ENCODE measurements around the gene SMNDC1.

The SMNDC1 gene

GRCh38 chr10:110326351-110327032, 21.8 kb upstream of the SMNDC1 start:
- Histone ChIP-seq H2BK120ac (ENCODE audit: low read depth, low read length) (no peak overlapping the region), H3K18ac (ENCODE audit: low read length) (no peak overlapping the region), H3K27ac (ENCODE audit: low read depth, low read length) (no peak overlapping the region), H4K5ac (ENCODE audit: low read length) (no peak overlapping the region), H3K4ac (ENCODE audit: low read depth, low read length) (no peak overlapping the region), H3K79me2 (ENCODE audit: control insufficient read depth, insufficient read depth, low read length) (no peaks in the 10 kb centered on the region), H4K8ac (ENCODE audit: low read depth, low read length) (no peak overlapping the region), H3K27me3 (ENCODE audit: insufficient read depth, low read length, poor library complexity) (no peaks in the 10 kb centered on the region), H3K4me2 (ENCODE audit: low read length) (no peak overlapping the region), H3K56ac (ENCODE audit: low read length) (no peak overlapping the region), H3K36me3 (ENCODE audit: control insufficient read depth, insufficient read depth, low read length) (no peaks in the 10 kb centered on the region), H3K23ac (ENCODE audit: low read length) (no peak overlapping the region), H3K4me3 (ENCODE audit: low read length) (no peak overlapping the region), H2BK5ac (ENCODE audit: low read length) (no peak overlapping the region), H3K4me1 (ENCODE audit: control insufficient read depth, low read depth, low read length) (peaks cover 5% of the 10 kb centered on the region), H3K79me1 (ENCODE audit: low read length) (no peaks in the 10 kb centered on the region), H3K9ac (ENCODE audit: low read length) (no peak overlapping the region), H2AK5ac (ENCODE audit: low read length) (no peak overlapping the region), H2BK15ac (replicated peaks; ENCODE audit: low read depth) (no peak overlapping the region)
- DNase-seq, result no peak
- WGBS (ENCODE audit: extremely low coverage, insufficient coverage, low lambda C conversion rate), result no CpG with 5 or more reads among the region's 4 CpGs

DNA sequence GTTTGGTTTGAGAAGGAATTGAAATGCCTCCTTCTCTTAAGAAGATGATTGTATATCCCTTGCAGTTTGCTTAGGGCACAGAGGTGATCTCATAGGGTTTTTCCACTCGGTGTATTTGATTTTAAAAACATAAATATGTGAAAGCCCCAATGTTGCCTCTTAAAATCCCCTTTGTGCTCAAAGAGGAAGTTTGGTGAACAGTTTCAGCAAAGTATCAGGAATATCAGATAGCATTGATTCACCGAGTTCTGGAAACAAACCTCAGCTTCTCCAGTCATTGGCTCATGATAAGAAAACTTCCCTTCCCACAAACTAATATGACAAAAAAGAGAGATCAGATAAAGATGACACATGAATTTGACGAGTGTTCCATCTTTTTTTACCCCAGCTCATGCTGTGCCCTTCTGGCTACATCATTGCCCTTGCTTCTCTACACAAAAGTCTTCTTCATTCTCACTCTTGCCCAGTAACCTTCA, 20.1 kb upstream of the SMNDC1 start:
- WGBS (ENCODE audit: extremely low coverage, insufficient coverage, low lambda C conversion rate), result no CpG with 5 or more reads among the region's 3 CpGs
- H3K4ac ChIP-seq (ENCODE audit: low read depth, low read length), result no peak overlapping the region
- peak overlapping the region; percentile 1 for H2BK5ac ChIP-seq (ENCODE audit: low read length)

GRCh38 chr10:110324201-110324804, 19.6 kb upstream of the SMNDC1 start:
- Histone ChIP-seq H3K4ac (ENCODE audit: low read depth, low read length) (no peak overlapping the region), H3K79me2 (ENCODE audit: control insufficient read depth, insufficient read depth, low read length) (no peaks in the 10 kb centered on the region), H2BK15ac (replicated peaks; ENCODE audit: low read depth) (no peak overlapping the region), H3K9ac (ENCODE audit: low read length) (no peak overlapping the region), H3K23ac (ENCODE audit: low read length) (no peak overlapping the region), H4K8ac (ENCODE audit: low read depth, low read length) (no peak overlapping the region), H3K56ac (ENCODE audit: low read length) (peak overlapping the region; percentile 22), H3K18ac (ENCODE audit: low read length) (no peak overlapping the region), H3K4me3 (ENCODE audit: low read length) (no peak overlapping the region), H3K27me3 (ENCODE audit: insufficient read depth, low read length, poor library complexity) (no peaks in the 10 kb centered on the region), H3K27ac (ENCODE audit: low read depth, low read length) (no peak overlapping the region), H3K36me3 (ENCODE audit: control insufficient read depth, insufficient read depth, low read length) (no peaks in the 10 kb centered on the region), H3K4me1 (ENCODE audit: control insufficient read depth, low read depth, low read length) (peaks cover 5% of the 10 kb centered on the region), H4K5ac (ENCODE audit: low read length) (no peak overlapping the region), H3K4me2 (ENCODE audit: low read length) (no peak overlapping the region), H2BK120ac (ENCODE audit: low read depth, low read length) (no peak overlapping the region), H2AK5ac (ENCODE audit: low read length) (no peak overlapping the region), H2BK5ac (ENCODE audit: low read length) (peak overlapping the region; percentile 11), H3K79me1 (ENCODE audit: low read length) (no peaks in the 10 kb centered on the region)
- DNase-seq, result peak; percentile 82
- no CpG with 5 or more reads among the region's 5 CpGs for WGBS (ENCODE audit: extremely low coverage, insufficient coverage, low lambda C conversion rate)

More for the DNA sequence above, 20.1 kb upstream of the SMNDC1 start:
- Histone ChIP-seq H3K9ac (ENCODE audit: low read length) (no peak overlapping the region), H2BK120ac (ENCODE audit: low read depth, low read length) (no peak overlapping the region), H3K23ac (ENCODE audit: low read length) (no peak overlapping the region), H3K4me3 (ENCODE audit: low read length) (no peak overlapping the region), H3K36me3 (ENCODE audit: control insufficient read depth, insufficient read depth, low read length) (no peaks in the 10 kb centered on the region), H4K8ac (ENCODE audit: low read depth, low read length) (no peak overlapping the region), H3K79me1 (ENCODE audit: low read length) (no peaks in the 10 kb centered on the region), H3K27ac (ENCODE audit: low read depth, low read length) (peak overlapping the region; percentile 0), H3K27me3 (ENCODE audit: insufficient read depth, low read length, poor library complexity) (no peaks in the 10 kb centered on the region), H2AK5ac (ENCODE audit: low read length) (no peak overlapping the region), H2BK15ac (replicated peaks; ENCODE audit: low read depth) (no peak overlapping the region), H4K5ac (ENCODE audit: low read length) (no peak overlapping the region), H3K18ac (ENCODE audit: low read length) (peak overlapping the region; percentile 6), H3K56ac (ENCODE audit: low read length) (peak overlapping the region; percentile 19), H3K4me2 (ENCODE audit: low read length) (no peak overlapping the region), H3K79me2 (ENCODE audit: control insufficient read depth, insufficient read depth, low read length) (no peaks in the 10 kb centered on the region), H3K4me1 (ENCODE audit: control insufficient read depth, low read depth, low read length) (peaks cover 5% of the 10 kb centered on the region)
- DNase-seq, result no peak

- Histone ChIP-seq H4K8ac (ENCODE audit: low read depth, low read length) (no peak overlapping the region), H3K4me2 (ENCODE audit: low read length) (no peak overlapping the region), H3K36me3 (ENCODE audit: control insufficient read depth, insufficient read depth, low read length) (no peaks in the 10 kb centered on the region), H3K4me1 (ENCODE audit: control insufficient read depth, low read depth, low read length) (peaks cover 10% of the 10 kb centered on the region), H2BK5ac (ENCODE audit: low read length) (peak overlapping the region; percentile 33), H3K79me1 (ENCODE audit: low read length) (no peaks in the 10 kb centered on the region), H3K4ac (ENCODE audit: low read depth, low read length) (no peak overlapping the region), H3K27ac (ENCODE audit: low read depth, low read length) (no peak overlapping the region), H2BK120ac (ENCODE audit: low read depth, low read length) (no peak overlapping the region), H4K5ac (ENCODE audit: low read length) (no peak overlapping the region), H2AK5ac (ENCODE audit: low read length) (no peak overlapping the region), H3K27me3 (ENCODE audit: insufficient read depth, low read length, poor library complexity) (no peaks in the 10 kb centered on the region), H3K9ac (ENCODE audit: low read length) (no peak overlapping the region), H3K23ac (ENCODE audit: low read length) (no peak overlapping the region), H3K56ac (ENCODE audit: low read length) (no peak overlapping the region), H3K79me2 (ENCODE audit: control insufficient read depth, insufficient read depth, low read length) (no peaks in the 10 kb centered on the region), H3K4me3 (ENCODE audit: low read length) (no peak overlapping the region), H2BK15ac (replicated peaks; ENCODE audit: low read depth) (no peak overlapping the region), H3K18ac (ENCODE audit: low read length) (no peak overlapping the region)
- WGBS (ENCODE audit: extremely low coverage, insufficient coverage, low lambda C conversion rate), result no CpG with 5 or more reads among the region's 2 CpGs
- peak; percentile 51 for DNase-seq
Observed at GRCh38 chr10:110323503-110323902, 18.8 kb upstream of the SMNDC1 start.

- Histone ChIP-seq H4K5ac (ENCODE audit: low read length) (no peak overlapping the region), H2BK5ac (ENCODE audit: low read length) (no peak overlapping the region), H3K79me1 (ENCODE audit: low read length) (no peaks in the 10 kb centered on the region), H3K4me2 (ENCODE audit: low read length) (no peak overlapping the region), H3K56ac (ENCODE audit: low read length) (no peak overlapping the region), H3K79me2 (ENCODE audit: control insufficient read depth, insufficient read depth, low read length) (no peaks in the 10 kb centered on the region), H3K4me3 (ENCODE audit: low read length) (no peak overlapping the region), H3K23ac (ENCODE audit: low read length) (no peak overlapping the region), H2BK120ac (ENCODE audit: low read depth, low read length) (no peak overlapping the region), H2AK5ac (ENCODE audit: low read length) (no peak overlapping the region), H4K8ac (ENCODE audit: low read depth, low read length) (no peak overlapping the region), H3K36me3 (ENCODE audit: control insufficient read depth, insufficient read depth, low read length) (no peaks in the 10 kb centered on the region), H3K18ac (ENCODE audit: low read length) (no peak overlapping the region), H3K4ac (ENCODE audit: low read depth, low read length) (no peak overlapping the region), H2BK15ac (replicated peaks; ENCODE audit: low read depth) (no peak overlapping the region), H3K4me1 (ENCODE audit: control insufficient read depth, low read depth, low read length) (peaks cover 11% of the 10 kb centered on the region), H3K27ac (ENCODE audit: low read depth, low read length) (no peak overlapping the region), H3K27me3 (ENCODE audit: insufficient read depth, low read length, poor library complexity) (no peaks in the 10 kb centered on the region), H3K9ac (ENCODE audit: low read length) (no peak overlapping the region)
- no CpG with 5 or more reads among the region's 6 CpGs for WGBS (ENCODE audit: extremely low coverage, insufficient coverage, low lambda C conversion rate)
- no peak for DNase-seq
Observed at GRCh38 chr10:110321869-110322620, 17.3 kb upstream of the SMNDC1 start.
